ENCODE measurements around the gene BIRC2. TPM values are rescaled to one million over a fixed set of nuclear protein-coding genes. Genes with fewer than 3 reads are reported as not detected.
A peak's percentile ranks its signal among the peaks of the same experiment; 100 is the strongest.

Gene BIRC2
- polyA plus RNA-seq, 2 of the 4 experiments (the other 2 are of a cell fraction), result 24.2 to 60.4 TPM

DNA sequence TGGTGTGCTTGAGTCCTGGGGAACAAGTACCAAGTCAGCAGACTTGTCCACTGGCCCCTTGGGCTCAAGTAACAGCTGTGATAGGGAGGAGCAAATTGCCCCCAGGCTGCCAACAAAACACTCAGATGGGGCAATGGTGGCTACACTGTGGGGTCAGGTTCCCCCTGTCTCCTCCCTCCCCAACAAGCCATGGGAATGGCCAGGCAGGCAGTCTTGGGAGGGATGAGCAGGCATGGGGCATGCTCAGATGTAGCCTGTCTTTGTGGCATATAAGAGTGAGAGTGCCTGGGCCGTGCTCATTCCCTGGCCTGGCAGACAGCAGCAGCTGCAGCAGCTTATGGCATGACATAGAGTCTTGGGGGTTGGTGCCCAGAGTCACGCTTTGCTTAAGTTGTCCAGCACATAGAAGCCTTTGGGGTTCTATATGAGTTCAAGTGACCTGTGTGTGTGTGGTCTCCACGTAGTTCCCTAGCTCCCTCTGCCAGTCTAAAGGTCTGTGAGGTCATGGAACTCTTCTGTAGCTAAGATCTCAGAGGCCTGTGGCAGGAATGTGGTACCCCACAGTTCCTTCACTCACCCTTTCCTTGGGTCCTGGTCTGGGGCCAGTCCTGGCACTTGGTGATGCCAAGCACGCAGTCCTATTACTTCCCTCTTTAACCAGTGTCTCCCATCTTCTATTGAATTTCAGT lies 44.7 kb downstream of the BIRC2 start:
- Histone ChIP-seq H3K4me2 (no peak overlapping the region), H3K27ac (no peak overlapping the region; a peak in 2 of 6 replicates), H3K4me3 (no peak overlapping the region), H3K4me1 (peaks cover 4% of the 10 kb centered on the region; the same call in 2 of the 3 replicates), H3K9me3 (no peaks in the 10 kb centered on the region)
- 90% methylated on average over 4 of the region's 4 CpGs for WGBS (ENCODE audit: missing lambda C conversion rate)
- no peak for DNase-seq (ENCODE audit: low read depth in 1 of 2, low spot score in 1 of 2)
- TF ChIP-seq JUNB (IDR thresholded peaks at IDR 0.05) (no peak), RARB (CRISPR knock-in tag; IDR thresholded peaks at IDR 0.05) (no peak), FOSB (CRISPR knock-in tag; IDR thresholded peaks at IDR 0.05) (no peak), RNF2 (IDR thresholded peaks at IDR 0.05; ENCODE audit: borderline replicate concordance, low read depth) (no peak), EP300 (IDR thresholded peaks at IDR 0.05) (no peak), SREBF2 (IDR thresholded peaks at IDR 0.05) (no peak), JUN (IDR thresholded peaks at IDR 0.05) (no peak), FOXS1 (CRISPR knock-in tag; IDR thresholded peaks at IDR 0.05) (no peak)
- TF ChIP-seq, protein P1, sequence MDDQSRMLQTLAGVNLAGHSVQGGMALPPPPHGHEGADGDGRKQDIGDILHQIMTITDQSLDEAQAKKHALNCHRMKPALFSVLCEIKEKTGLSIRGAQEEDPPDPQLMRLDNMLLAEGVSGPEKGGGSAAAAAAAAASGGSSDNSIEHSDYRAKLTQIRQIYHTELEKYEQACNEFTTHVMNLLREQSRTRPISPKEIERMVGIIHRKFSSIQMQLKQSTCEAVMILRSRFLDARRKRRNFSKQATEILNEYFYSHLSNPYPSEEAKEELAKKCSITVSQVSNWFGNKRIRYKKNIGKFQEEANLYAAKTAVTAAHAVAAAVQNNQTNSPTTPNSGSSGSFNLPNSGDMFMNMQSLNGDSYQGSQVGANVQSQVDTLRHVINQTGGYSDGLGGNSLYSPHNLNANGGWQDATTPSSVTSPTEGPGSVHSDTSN (IDR thresholded peaks at IDR 0.05), result no peak
- TF ChIP-seq, protein P2, sequence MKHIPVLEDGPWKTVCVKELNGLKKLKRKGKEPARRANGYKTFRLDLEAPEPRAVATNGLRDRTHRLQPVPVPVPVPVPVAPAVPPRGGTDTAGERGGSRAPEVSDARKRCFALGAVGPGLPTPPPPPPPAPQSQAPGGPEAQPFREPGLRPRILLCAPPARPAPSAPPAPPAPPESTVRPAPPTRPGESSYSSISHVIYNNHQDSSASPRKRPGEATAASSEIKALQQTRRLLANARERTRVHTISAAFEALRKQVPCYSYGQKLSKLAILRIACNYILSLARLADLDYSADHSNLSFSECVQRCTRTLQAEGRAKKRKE (CRISPR knock-in tag; IDR thresholded peaks at IDR 0.05; ENCODE audit: low read depth), result no peak
- CTCF ChIA-PET, result interaction anchor here (1.3 to 5.4 kb wide), 14 partner anchors 9 to 222 kb away, joined by 3 to 81 read pairs (median 9); no protein-coding TSS in a partner anchor
- POLR2A ChIA-PET, result no interaction called here
- peak; percentile 15 to 19; a peak in 3 of 6 replicates for ATAC-seq
- no peak for FAIRE-seq

DNA sequence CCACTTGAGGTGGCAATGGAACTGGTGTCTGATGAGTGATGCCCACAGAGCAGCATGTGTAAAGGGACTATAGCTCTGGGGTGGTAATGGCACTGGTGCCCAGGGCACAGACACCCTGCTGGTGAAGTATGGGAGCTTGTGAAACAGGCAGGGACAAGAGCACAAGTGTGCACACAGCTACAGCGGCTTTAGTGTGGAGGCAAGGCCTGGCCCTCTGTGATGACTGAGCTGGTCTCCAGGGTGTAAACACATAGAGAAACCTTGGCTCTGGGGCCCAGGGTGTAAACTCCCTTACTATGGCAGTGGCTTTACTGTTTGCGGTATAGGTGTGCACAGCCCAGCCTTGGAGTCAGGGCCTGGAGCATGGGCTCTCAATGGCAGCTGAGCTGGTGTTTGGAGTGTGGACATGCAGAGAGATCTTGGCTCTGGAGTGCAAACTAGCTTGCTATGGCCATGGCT lies 46.3 kb downstream of the BIRC2 start:
- peak; percentile 27 to 44; a peak in 3 of 6 replicates for ATAC-seq
- no peak for FAIRE-seq
- TF ChIP-seq, protein P3, sequence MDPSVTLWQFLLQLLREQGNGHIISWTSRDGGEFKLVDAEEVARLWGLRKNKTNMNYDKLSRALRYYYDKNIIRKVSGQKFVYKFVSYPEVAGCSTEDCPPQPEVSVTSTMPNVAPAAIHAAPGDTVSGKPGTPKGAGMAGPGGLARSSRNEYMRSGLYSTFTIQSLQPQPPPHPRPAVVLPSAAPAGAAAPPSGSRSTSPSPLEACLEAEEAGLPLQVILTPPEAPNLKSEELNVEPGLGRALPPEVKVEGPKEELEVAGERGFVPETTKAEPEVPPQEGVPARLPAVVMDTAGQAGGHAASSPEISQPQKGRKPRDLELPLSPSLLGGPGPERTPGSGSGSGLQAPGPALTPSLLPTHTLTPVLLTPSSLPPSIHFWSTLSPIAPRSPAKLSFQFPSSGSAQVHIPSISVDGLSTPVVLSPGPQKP (IDR thresholded peaks at IDR 0.05; ENCODE audit: low read depth, low read length), result no peak
- TF ChIP-seq TP53 (CRISPR knock-in tag; IDR thresholded peaks at IDR 0.05) (no peak), MAZ (IDR thresholded peaks at IDR 0.05; ENCODE audit: borderline replicate concordance, low read depth, low read length) (no peak), HOXA7 (CRISPR knock-in tag; IDR thresholded peaks at IDR 0.05) (no peak), CBX8 (IDR thresholded peaks at IDR 0.05) (no peak), MAFK (IDR thresholded peaks at IDR 0.05; ENCODE audit: partially characterized antibody) (no peak), HOXB13 (CRISPR knock-in tag; IDR thresholded peaks at IDR 0.05; ENCODE audit: low read depth) (no peak), ZNF302 (CRISPR knock-in tag; IDR thresholded peaks at IDR 0.05) (no peak), CEBPB (IDR thresholded peaks at IDR 0.05) (no peak), CHD4 (IDR thresholded peaks at IDR 0.05; ENCODE audit: borderline replicate concordance) (no peak), RNF2 (IDR thresholded peaks at IDR 0.05; ENCODE audit: borderline replicate concordance, low read depth) (no peak), KDM5A (IDR thresholded peaks at IDR 0.05) (no peak), HOXB5 (CRISPR knock-in tag; IDR thresholded peaks at IDR 0.05) (no peak), PHF8 (IDR thresholded peaks at IDR 0.05; ENCODE audit: borderline replicate concordance, low read depth) (no peak)
- TF ChIP-seq, protein P1 (IDR thresholded peaks at IDR 0.05), result no peak
- TF ChIP-seq, protein P4, sequence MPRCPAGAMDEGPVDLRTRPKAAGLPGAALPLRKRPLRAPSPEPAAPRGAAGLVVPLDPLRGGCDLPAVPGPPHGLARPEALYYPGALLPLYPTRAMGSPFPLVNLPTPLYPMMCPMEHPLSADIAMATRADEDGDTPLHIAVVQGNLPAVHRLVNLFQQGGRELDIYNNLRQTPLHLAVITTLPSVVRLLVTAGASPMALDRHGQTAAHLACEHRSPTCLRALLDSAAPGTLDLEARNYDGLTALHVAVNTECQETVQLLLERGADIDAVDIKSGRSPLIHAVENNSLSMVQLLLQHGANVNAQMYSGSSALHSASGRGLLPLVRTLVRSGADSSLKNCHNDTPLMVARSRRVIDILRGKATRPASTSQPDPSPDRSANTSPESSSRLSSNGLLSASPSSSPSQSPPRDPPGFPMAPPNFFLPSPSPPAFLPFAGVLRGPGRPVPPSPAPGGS (IDR thresholded peaks at IDR 0.05), result no peak

More for the DNA sequence above, 46.3 kb downstream of the BIRC2 start:
- WGBS (ENCODE audit: missing lambda C conversion rate), result 100% methylated on average over 1 of the region's 2 CpGs
- Histone ChIP-seq H3K4me2 (no peak overlapping the region), H3K9me3 (no peaks in the 10 kb centered on the region), H3K27ac (no peak overlapping the region), H3K4me3 (no peak overlapping the region), H3K4me1 (peaks cover 17% of the 10 kb centered on the region)
- no peak for DNase-seq (ENCODE audit: low read depth in 1 of 2, low spot score in 1 of 2)
- POLR2A ChIA-PET, result no interaction called here
- CTCF ChIA-PET, result interaction anchor here (1.0 to 5.4 kb wide), 9 partner anchors 9 to 273 kb away, joined by 3 to 81 read pairs (median 4); no protein-coding TSS in a partner anchor

All from A549 (cell line).